ENCODE measurements around the gene SUPT20HL1.
"Not testable (repeated sequence)": the region's sequence is repeated elsewhere in the genome, so short reads cannot be mapped to it uniquely, and the experiment has no call there.

- TF ChIP-seq CTCF, POLR2A (IDR thresholded peaks at IDR 0.05): not testable (repeated sequence)
These were observed 21.9 kb downstream of the SUPT20HL1 start for GRCh38 chrX:24382315-24382714.
